Fibroblast of skin of left biceps (primary cell): ENCODE results near the gene GPATCH11.

Experiments used
- DNase-seq, 2 experiments: peaks; one replicate each; pipeline ENCODE4 v3.0.0-alpha.2; 2013; ENCODE audit warnings: low read depth in 2 of 2

GPATCH11 gene

DNA sequence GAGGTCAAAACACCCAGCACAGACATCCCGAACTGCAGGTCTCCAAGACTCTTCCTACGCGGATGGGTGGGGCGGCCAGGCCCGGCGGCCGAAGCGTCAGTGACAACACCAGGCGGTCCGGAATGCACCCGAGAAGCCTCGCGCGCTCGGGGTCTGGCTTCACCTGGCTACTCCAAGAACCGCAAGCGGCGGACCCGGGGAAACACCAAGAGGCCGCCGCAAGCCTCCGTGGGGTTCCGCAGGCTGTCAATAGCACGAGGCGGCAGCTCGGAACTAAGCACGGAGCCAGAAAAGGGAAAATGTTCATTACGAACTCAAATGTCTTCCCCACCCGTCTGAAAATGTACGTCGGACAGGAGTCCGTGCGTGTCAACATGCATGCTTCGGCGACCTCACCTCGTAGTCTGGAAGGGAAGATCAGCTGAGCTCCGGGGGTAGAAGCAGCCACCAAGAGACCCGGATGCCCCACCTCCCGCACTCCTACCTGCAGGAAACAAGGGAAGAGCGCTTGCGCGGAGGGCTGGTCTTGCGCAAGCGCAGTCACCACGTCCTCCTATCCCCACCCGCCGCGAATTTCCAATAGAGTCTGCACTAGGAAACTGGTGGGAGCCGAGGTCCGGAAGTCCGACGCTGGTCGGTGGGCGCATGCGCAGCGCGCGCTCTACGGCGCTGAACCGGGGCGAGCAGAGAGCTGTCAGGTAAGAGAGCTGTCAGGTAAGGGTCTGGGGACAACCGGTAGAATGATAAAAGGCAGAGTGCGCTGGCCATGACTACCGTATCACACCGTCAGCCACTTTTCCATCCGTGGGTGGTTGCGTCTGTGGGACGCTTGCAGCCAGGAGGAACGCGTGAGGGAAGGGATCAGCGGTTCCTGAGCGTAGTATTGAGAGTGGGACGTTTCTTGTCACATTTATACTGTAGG lies at the start of gene GPATCH11, which contains the start of gene HEATR5B:
Gene GPATCH11, plus strand, starts transcription at position 646 of the 922 bp plus-strand sequence. CDS start 3,864 bp downstream, outside the sequence.
Gene HEATR5B, minus strand, starts transcription at position 500 of the 922 bp plus-strand sequence. CDS start 958 bp downstream, outside the sequence.
- peak; percentile 85 to 87 for DNase-seq

DNA sequence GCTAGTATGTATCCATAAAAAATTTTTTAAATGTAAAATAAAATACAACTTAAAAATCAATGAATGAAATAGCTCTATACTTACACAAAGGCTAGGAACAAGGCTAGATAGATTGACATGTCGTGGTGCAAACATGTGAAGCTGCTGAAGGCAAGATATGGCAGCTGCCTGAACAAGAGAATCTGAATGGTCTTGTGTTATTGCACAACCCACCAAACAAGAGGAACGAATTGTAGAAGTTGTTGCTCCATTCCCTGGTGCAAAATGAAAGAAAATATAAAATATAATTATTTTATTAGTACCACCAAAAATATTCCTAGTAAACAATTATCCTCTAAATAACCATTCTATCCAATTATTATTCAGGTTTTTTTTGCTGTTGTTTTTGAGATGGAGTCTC lies 46.5 kb upstream of the GPATCH11 start:
- DNase-seq, result no peak

DNA sequence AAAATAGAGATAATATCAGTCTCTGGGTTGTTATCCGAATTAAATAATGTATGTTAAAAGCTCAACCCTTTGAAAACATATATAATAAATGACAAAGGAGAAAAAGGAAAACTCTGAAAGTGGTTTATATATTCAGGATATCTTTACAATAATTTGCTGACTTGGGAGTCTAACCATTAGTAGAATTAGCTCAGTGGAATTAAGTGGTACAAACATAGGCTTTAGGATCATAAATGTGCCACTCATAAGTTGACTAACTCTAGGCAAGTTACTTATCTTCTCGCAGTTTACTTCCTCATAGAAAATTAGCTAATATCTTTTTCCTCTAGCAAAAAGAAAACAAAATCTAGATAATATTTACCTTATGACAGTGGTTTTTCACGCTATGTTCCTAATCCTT lies 44.7 kb upstream of the GPATCH11 start:
- no peak for DNase-seq

DNA sequence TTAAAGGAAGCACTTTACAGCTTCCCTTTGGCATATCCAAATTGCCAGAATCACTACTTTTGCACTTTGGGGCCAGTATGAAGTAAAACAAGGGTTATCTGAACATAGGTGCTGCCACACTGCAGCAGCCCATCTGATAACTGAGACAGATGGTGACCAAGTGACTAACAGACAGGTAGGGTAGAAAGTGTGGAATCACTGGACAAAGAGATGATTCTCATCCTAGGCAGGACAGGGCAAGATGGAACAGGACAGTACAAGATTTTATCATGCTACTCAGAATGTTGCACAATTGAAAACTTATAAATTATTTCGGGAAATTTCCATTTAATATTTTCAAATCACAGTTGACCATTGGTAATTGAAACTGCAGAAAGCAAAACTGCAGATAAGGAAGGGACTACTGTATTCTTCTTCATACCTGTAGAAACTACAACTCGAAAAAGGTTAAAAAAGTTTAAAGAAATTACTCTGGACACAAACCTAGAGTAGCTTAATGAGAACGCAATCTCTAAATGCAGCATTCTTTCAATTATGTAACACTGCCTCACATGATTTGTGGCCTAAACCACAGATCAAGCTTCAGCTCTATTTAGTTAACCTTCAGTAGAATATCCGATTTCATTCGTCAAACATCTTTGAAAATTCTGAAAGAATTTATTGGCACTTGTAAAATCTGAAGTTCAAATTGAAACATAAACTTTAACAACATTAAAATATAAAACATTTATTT lies 31.6 kb upstream of the GPATCH11 start:
- DNase-seq, result no peak

DNA sequence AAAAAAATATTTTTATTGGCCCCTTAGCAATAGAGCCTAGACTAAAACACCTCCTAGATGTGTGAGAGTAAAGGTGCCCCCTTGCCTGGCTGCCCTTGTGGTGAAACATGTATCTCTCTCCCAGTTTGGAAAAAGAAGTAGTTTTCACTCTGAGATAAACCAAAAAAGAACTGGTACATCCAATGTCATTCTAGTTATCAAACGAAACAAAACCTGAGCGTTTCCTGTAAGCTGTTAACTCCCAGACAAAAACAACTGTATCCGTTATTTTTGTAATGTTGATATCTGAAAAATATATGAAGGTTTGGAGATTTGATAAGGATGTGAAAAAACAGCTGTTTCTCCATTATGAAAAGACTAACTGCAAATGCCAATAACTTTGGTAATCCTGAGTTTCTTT lies 24.5 kb upstream of the GPATCH11 start:
- DNase-seq, result no peak

DNA sequence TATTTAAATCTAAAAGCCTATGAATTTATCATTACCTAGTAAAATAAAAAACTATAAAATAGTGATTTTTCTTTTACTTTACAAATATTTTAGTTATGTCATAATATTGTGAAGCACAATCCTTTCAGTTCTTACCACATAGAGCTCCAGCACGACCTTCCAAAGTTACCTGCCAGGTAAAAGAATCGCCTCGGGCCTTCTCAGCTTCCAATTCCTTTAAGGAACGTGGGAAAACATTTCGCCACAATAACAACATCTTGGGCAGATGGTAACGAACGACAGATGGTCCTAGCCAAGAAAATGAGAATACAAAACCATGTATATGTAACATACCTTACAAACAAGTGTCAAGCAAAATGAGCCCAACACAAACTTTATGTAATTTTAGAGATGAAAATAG lies 23.9 kb upstream of the GPATCH11 start:
- DNase-seq, result no peak

DNA sequence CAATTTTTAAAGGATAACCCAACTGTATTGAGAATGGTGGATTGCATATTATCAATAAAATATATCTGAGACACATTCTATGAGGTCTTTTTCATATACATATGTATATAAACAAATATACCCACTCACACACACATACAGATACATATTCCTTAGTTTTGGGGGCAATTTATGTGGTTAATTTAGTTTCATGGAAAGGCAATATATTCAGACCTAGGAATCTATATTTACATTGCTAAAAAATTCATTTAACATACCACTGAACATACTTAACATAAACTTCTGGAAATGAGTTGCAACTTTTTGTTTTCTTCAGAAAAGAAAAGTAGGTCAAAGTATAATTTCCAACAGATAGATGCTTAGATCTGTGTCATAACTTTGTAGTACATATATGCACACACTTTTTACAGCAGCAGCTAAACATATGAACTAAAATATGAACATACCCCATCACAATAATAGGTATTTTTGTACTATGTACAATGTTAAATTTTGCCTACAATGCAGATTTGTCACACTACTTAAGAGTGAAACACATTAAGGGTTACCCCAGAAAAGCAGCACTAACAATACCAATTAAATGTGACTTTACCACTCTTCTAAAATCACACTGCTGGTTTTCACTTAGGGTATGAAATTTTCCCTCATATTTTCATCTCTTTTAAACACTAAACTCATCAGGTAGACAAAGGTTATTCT lies 23.2 kb upstream of the GPATCH11 start:
- DNase-seq, result no peak

DNA sequence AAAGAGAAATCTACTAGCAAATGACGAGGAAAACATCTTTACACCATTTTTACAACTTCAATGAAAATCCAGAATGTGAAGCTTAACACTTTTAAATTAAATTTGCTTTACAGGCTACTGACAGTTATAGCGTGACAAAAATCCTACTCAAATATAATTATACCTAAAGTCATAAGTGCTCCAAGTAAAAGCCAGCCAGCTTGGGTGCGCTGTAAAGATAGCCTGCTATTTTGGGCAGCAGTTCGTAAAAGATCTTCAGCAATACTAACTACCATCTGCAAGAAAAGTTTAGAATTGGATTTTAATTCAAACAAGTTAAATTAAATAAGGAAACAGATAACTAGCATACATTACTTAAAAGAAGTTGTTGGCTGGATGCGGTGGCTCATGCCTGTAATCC lies 22.5 kb upstream of the GPATCH11 start:
- DNase-seq, result no peak

DNA sequence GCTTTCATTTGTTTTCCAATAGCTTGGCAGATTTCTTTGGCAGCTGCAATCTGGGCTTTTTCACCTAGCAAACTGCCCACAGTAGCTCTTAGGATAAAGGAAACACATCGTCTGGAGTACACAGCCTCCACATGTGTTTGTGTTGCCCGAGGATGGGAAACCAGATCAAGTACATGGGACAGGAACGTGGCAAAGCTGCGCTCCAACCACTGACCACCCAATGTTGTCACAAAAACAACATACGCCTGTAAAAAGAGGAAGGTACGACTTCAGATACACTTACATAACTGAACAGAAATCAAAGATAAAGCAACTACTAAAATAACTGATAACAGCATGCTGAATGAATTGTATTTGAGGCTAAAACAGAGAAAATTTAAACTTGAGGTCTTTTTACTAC lies 15.6 kb upstream of the GPATCH11 start:
- no peak for DNase-seq

DNA sequence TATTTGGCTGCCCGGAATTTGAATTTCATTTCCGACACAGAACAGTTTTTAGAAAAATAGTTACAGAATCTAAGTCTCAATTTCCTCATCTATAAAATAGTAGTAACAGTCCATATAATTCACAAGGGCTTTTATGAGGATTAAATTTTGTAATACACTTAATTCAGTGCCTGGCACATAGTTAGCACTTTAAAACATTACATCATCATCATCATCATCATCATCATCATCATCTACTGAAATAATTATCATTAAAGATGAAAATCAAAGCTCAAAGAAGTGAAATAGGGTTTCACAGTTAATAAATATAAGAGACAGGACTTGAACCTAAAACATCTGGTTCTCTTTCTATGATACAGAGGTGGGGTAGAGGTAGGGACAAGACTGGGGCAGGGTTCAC lies 13.4 kb upstream of the GPATCH11 start:
- no peak for DNase-seq

DNA sequence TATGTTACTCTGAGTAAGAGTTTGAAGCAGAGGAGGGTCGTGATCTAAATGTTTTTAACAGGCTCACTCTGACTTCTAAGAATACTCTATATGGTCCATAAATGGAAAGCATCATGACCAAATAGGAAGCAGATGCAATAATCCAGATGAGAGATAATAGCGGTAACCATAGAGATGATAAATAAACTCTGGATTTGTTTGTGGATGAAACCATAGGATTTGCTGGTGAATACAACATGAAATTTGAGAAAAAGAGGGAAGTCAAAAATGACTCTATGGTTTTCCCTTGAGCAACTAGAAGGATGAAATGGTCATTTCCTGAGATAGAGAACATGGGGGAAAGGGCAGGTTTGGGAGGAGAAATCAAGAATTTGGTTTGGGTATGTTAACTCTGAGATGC lies 4.1 kb upstream of the GPATCH11 start:
- DNase-seq, result no peak

DNA sequence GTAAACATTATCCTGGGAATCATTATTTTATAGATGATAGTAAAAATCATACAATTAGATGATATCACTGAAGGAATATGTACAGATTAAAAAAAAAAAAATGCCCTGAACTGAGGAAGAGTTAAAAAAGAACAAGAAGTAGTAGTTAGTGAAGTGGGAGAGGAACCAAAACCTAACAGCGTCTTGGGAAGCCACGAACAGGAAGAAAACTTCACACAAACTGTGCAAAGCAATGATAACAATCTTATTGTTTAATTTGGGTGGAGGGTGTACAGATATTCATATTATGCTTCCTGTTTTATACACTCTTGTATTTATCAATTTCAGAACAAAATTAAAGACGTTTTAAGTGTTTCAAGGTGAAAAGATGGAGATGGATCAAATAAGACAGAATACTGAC lies 3.6 kb upstream of the GPATCH11 start:
- no peak for DNase-seq

DNA sequence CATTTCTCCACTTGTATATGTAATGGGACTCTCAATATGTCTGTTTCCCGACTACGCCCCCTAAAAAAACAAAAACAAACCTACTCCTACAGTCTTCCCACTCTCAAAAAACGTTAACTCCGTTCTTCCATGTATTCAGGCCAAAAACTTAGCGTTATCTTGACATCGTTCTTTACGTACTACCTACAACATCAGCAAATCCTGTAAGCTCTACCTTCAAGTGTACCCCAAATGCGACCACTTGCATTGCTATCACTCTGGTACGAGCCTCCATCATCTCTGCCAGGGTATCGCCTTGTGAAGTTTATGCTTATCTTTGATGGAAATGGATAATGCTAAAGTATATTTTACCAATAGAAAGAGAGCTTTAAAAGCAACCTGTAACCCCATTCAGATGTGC lies 479 bp downstream of the GPATCH11 start:
- no peak for DNase-seq

DNA sequence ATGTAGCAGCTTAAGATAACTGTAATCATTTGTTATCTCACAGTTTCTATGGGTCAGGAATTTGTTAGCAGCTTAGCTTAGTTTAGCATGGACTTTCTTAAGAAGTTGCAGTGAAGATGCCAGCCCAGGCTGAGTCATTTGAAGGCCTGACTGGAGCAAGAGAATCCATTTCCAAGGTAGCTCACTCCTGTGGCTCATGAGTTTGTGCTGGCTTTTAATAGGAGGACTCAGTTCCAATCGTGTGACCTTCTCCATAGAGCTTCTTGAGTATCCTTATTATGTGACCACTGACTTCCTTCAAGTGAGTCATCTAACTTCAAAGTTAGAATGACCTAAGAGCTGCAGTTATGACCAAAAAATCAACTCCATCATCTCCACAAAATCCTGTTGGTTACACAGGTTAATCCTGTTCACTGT lies 1.4 kb downstream of the GPATCH11 start:
- no peak for DNase-seq

DNA sequence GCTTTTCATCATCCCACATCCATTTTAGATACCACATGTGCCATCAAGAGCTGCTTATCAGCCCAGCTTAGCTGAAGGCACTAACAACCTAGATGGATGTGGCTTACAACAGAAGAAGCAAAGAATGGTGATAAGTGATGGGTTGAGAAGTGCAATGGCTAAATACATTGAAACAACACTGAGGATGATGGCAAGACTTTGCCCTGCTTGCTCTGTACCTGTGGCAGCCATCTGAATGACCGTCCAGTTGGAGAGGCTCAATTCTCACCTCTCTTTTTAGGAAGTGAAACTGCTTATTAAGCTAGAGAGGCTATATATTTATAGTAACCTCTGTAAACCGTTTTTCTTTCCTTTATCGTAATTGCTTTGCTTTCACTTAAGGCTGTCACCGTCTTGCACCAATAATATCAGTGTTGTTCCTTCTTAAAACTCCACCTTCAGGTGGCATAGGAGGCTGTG lies 5.7 kb downstream of the GPATCH11 start:
- DNase-seq, result no peak

DNA sequence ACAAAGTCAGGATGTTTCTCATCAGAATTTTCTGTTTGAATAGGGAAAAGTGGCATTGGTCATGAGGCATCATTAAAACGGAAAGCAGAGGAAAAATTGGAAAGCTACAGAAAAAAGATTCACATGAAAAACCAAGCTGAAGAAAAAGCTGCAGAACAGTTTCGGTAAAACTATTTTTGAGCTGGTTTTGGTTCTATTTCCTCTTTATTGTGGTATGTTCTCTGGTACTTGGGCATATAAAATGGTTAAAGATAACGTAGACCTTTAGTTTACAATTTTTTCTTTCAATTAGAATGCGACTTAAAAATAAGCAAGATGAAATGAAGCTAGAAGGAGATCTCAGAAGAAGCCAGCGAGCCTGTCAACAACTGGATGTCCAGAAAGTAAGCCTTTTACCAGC lies 7.6 kb downstream of the GPATCH11 start:
- DNase-seq, result no peak

DNA sequence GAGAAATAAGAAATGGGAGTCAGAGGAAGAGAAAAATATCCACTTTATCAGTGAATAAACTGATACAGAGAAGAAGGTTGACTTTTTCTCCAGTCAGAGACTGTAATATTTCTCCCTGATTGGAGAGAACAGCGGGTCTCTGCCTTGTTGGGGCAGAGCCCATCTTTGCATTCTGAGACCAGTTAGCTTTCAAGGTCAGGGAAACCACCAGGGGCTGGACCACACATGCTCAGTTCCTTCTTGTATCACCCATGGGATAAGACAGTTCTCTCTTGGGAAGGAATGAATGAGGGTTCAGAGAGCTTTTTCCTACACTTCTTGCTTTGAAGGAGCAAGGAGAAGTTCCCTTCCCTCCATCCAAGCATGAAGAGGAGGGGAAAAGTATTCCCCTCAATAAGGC lies 12.2 kb downstream of the GPATCH11 start:
- DNase-seq, result no peak

DNA sequence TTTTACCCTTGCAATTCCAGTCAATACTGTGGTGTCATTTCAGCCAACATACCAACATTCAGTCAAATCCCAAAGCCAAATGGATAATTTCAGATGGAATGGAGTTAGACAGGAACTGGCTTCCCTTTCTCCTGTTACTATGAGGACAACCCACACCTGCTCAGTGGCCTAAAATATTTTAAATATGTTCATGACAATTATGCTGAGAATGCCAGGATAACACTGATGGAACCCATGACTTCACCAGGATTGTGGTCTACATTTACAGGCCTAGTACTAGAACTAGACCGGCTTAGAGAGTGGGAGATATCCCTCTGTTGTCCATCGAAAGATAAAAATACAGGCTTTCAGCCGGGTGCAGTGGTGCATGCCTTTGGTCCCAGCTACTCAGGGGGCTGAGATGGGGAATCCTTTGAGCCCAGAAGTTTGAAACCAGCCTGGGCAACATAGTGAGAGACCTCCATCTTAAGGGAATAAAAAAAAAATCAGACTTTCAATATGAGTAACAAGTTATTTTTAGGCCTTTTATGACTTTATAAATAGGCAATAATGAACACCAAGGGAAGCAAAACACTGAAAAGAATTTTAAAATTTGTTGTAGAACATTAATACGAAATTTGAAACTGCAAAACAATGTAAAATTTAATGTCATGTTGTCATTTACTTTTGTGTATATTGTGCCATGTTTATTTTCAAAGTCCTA lies 14.2 kb downstream of the GPATCH11 start:
- DNase-seq, result no peak

DNA sequence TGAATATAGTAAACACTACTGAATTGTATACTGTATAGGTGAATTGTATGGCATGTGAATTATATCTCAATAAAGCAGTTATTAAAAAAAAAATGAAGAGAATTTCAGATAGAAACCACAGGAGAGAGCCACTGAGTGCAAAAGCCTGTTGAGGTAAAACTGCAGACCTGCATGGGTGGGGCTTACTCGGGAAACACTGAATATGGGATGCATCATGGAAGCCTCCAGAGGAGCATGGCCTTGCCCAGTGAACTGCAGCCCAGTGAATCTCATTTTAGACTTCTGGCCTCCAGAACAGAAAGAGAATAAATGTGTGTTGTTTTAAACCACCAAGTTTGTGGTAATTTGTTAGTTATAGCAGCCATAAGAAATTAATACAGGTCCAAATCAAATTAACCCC lies 15.7 kb downstream of the GPATCH11 start:
- no peak for DNase-seq

DNA sequence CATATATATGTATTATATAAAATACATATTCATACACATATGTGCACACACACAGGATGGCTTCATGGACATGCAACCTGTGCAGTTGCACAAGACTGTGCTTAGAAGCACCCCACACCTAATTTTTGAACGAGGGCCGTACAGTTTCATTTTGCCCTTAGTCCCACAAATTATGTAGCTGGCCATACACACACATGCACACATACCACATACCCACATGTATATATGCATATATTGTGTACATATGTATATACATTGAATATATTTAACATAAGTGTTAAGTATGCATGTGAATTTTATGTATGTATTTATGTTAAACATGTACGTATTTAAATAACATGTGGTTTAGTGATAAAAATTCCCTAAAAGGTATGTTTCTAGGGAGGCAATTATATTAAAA lies 18.3 kb downstream of the GPATCH11 start:
- DNase-seq, result no peak

DNA sequence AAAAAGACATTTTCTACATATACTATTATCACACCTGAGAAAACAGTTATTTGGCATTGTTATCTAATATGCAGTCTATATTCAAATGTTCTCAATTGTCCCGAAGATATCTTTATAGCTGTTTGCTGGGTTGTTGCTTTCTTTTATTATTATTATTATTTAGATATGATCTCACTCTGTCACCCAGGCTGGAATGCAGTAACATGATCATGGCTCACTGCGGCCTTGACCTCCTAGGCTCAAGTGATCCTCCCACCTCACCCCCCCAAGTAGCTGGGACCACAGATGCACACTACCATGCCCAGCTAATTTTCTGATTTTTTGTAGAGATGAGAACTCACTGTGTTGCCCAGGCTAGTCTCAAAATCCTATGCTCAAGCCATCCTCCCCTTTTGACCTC lies 19.9 kb downstream of the GPATCH11 start:
- no peak for DNase-seq

DNA sequence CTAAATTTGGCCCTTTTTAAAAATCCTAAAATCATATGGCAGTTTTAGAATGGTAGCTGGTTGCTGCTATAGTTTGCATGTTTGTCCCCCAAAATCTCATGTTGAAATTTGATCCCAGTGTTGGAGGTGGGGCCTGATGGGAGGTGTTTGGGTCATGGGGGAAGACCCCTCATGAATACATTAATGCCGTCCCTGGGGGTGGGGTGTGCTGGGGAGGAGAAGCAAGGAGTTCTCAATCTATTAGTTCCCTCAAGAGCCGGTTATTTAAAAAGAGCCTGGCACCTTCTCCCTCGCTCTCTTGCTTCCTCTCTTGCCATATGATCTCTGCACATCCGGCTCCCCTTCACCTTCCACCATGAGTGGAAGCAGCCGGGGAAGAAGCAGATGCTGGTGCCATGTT lies 20.8 kb downstream of the GPATCH11 start:
- DNase-seq, result no peak
